Measurements from ENCODE around the gene SUGCT.

GRCh38 chr7:40680657-40681056, 545.9 kb downstream of the SUGCT start:
- TF ChIP-seq CTCF (conservative IDR thresholded peaks at IDR 0.05; ENCODE audit: low read length) = peak; percentile 60
- no peak for TF ChIP-seq EZH2phosphoT487 (IDR thresholded peaks at IDR 0.05; ENCODE audit: borderline replicate concordance)
